ENCODE results near the gene ARFGEF2.
"Not testable (repeated sequence)": the region's sequence is repeated elsewhere in the genome, so short reads cannot be mapped to it uniquely, and the experiment has no call there.

ARFGEF2 gene

GRCh38 chr20:48928832-48929725, 7.6 kb downstream of the ARFGEF2 start:
- peak; percentile 81 for DNase-seq (ENCODE audit: low read depth)

- DNase-seq (ENCODE audit: low read depth): no peak
These were observed 8.5 kb downstream of the ARFGEF2 start for GRCh38 chr20:48930035-48930434.

- DNase-seq (ENCODE audit: low read depth): no peak
These were observed 9.4 kb downstream of the ARFGEF2 start for GRCh38 chr20:48930878-48931277.

GRCh38 chr20:48931527-48932374, 10.2 kb downstream of the ARFGEF2 start:
- no peak for DNase-seq (ENCODE audit: low read depth)

- peak; percentile 87 for DNase-seq (ENCODE audit: low read depth)
These were observed 10.9 kb downstream of the ARFGEF2 start for GRCh38 chr20:48932375-48932941.

GRCh38 chr20:48933017-48933766, 11.7 kb downstream of the ARFGEF2 start:
- DNase-seq (ENCODE audit: low read depth): no peak

- not testable (repeated sequence) for DNase-seq (ENCODE audit: low read depth)
These were observed 12.9 kb downstream of the ARFGEF2 start for GRCh38 chr20:48934273-48934877.

GRCh38 chr20:48934966-48935365, 13.5 kb downstream of the ARFGEF2 start:
- not testable (repeated sequence) for DNase-seq (ENCODE audit: low read depth)

- not testable (repeated sequence) for DNase-seq (ENCODE audit: low read depth)
These were observed 14.7 kb downstream of the ARFGEF2 start for GRCh38 chr20:48936178-48936577.

- DNase-seq (ENCODE audit: low read depth): no peak
These were observed 16.2 kb downstream of the ARFGEF2 start for GRCh38 chr20:48937674-48938073.

GRCh38 chr20:48938670-48939069, 17.2 kb downstream of the ARFGEF2 start:
- no peak for DNase-seq (ENCODE audit: low read depth)

GRCh38 chr20:48940170-48940569, 18.7 kb downstream of the ARFGEF2 start:
- DNase-seq (ENCODE audit: low read depth): no peak

GRCh38 chr20:48941467-48941866, 20.0 kb downstream of the ARFGEF2 start:
- DNase-seq (ENCODE audit: low read depth): no peak

- DNase-seq (ENCODE audit: low read depth): no peak
These were observed 21.2 kb downstream of the ARFGEF2 start for GRCh38 chr20:48942730-48943129.

GRCh38 chr20:48944663-48945297, 23.3 kb downstream of the ARFGEF2 start:
- DNase-seq (ENCODE audit: low read depth): no peak

GRCh38 chr20:48945840-48946514, 24.5 kb downstream of the ARFGEF2 start:
- peak; percentile 60 for DNase-seq (ENCODE audit: low read depth)

- no peak for DNase-seq (ENCODE audit: low read depth)
These were observed 27.1 kb downstream of the ARFGEF2 start for GRCh38 chr20:48948612-48949011.

GRCh38 chr20:48949304-48950170, 28.0 kb downstream of the ARFGEF2 start:
- DNase-seq (ENCODE audit: low read depth): no peak

- DNase-seq (ENCODE audit: low read depth): no peak
These were observed 29.5 kb downstream of the ARFGEF2 start for GRCh38 chr20:48951041-48951440.
